PC-3 (cell line): ENCODE data around the gene DZIP1.

ENCODE experiments used
- CTCF ChIP-seq: fragments of 300-600 bp; sonication (generic); conservative IDR thresholded peaks from 2 replicates; pipeline ENCODE4 v1.5.1; 2017; ENCODE audit warnings: antibody characterized with exemption, low read depth, mild to moderate bottlenecking, low read length
- EZH2phosphoT487 ChIP-seq: fragments of 300-600 bp; sonication (generic); IDR thresholded peaks from 2 replicates; pipeline ENCODE4 v1.6.1; 2018; ENCODE audit warnings: mild to moderate bottlenecking, antibody characterized with exemption, low read length, borderline replicate concordance

DNA sequence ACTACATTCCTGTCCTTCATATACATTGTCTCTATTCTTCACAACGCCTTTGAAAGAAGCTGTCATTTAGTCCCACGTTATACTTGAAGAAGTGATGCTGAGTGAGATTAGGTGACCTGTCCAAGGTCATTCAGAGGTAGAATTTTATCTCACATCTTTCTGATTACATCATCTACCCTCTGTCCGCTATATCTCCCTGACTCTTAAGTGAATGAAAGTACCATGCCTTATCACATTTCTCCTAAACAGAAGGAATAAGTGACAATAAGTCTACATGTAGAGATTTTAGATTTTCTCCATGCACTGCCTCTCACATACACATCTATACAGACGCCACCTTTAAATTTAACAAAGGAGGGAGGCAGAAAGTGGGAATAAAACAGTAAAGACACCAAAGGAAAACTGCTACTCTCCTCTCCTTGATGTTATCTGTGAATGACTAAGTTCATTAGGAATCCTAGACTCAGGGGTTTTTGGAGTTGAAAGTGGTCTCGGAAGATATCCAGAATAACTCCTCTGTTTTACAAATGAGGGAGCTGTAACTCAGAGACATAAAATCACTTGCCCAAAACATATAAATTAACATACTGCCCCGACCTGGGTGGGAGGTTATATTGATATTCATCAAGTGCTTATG, 96.9 kb downstream of the DZIP1 start:
- no peak for TF ChIP-seq EZH2phosphoT487
- no peak for TF ChIP-seq CTCF
